ENCODE measurements around the gene PRIM1.
A peak's percentile ranks its signal among the peaks of the same experiment; 100 is the strongest.
"Not testable (repeated sequence)": the region's sequence is repeated elsewhere in the genome, so short reads cannot be mapped to it uniquely, and the experiment has no call there.

Gene PRIM1

GRCh38 chr12:56751712-56752598 lies at the start of gene PRIM1:
PRIM1 (minus strand) TSS chr12:56752323; CDS start chr12:56752298, 25 bp downstream.
- peak; percentile 97 for DNase-seq

GRCh38 chr12:56800221-56800620 lies 48.1 kb upstream of the PRIM1 start:
- DNase-seq: no peak

GRCh38 chr12:56799345-56799744 lies 47.2 kb upstream of the PRIM1 start:
- not testable (repeated sequence) for DNase-seq

- not testable (repeated sequence) for DNase-seq
These were observed 43.7 kb upstream of the PRIM1 start for GRCh38 chr12:56795791-56796190.

GRCh38 chr12:56795046-56795562 lies 43.0 kb upstream of the PRIM1 start:
- DNase-seq: not testable (repeated sequence)

GRCh38 chr12:56793124-56793523 lies 41.0 kb upstream of the PRIM1 start:
- DNase-seq: not testable (repeated sequence)

GRCh38 chr12:56792678-56793077 lies 40.6 kb upstream of the PRIM1 start:
- DNase-seq: no peak

- DNase-seq: not testable (repeated sequence)
These were observed 37.3 kb upstream of the PRIM1 start for GRCh38 chr12:56789429-56789828.

GRCh38 chr12:56787498-56787897 lies 35.4 kb upstream of the PRIM1 start:
- DNase-seq: no peak

GRCh38 chr12:56785874-56786273 lies 33.8 kb upstream of the PRIM1 start:
- DNase-seq: no peak

- DNase-seq: no peak
These were observed 33.2 kb upstream of the PRIM1 start for GRCh38 chr12:56785141-56785865.

GRCh38 chr12:56781726-56782125 lies 29.6 kb upstream of the PRIM1 start:
- no peak for DNase-seq

- no peak for DNase-seq
These were observed 26.6 kb upstream of the PRIM1 start for GRCh38 chr12:56778756-56779155.

- no peak for DNase-seq
These were observed 24.5 kb upstream of the PRIM1 start for GRCh38 chr12:56776654-56777053.

- no peak for DNase-seq
These were observed 23.5 kb upstream of the PRIM1 start for GRCh38 chr12:56775638-56776037.

- no peak for DNase-seq
These were observed 21.0 kb upstream of the PRIM1 start for GRCh38 chr12:56773113-56773512.

- DNase-seq: no peak
These were observed 20.5 kb upstream of the PRIM1 start for GRCh38 chr12:56772625-56773024.

- no peak for DNase-seq
These were observed 17.7 kb upstream of the PRIM1 start for GRCh38 chr12:56769868-56770267.

- peak; percentile 53 for DNase-seq
These were observed 16.3 kb upstream of the PRIM1 start for GRCh38 chr12:56768424-56768823.

- no peak for DNase-seq
These were observed 14.4 kb upstream of the PRIM1 start for GRCh38 chr12:56766535-56766934.

- no peak for DNase-seq
These were observed 11.9 kb upstream of the PRIM1 start for GRCh38 chr12:56763753-56764657.

- no peak for DNase-seq
These were observed 9.7 kb upstream of the PRIM1 start for GRCh38 chr12:56761812-56762211.

GRCh38 chr12:56760460-56760859 lies 8.3 kb upstream of the PRIM1 start:
- no peak for DNase-seq
